GM21528 (cell line): Measurements from ENCODE around the gene CBY2.

Experiments
- ATAC-seq: cut with Tn5 transposase; IDR thresholded peaks from one replicate; pipeline ENCODE4 v1.9.1; 2021; ENCODE audit warnings: mild to moderate bottlenecking, moderate library complexity; ENCODE audit not compliant: unreplicated experiment, low FRiP score

The CBY2 gene

DNA sequence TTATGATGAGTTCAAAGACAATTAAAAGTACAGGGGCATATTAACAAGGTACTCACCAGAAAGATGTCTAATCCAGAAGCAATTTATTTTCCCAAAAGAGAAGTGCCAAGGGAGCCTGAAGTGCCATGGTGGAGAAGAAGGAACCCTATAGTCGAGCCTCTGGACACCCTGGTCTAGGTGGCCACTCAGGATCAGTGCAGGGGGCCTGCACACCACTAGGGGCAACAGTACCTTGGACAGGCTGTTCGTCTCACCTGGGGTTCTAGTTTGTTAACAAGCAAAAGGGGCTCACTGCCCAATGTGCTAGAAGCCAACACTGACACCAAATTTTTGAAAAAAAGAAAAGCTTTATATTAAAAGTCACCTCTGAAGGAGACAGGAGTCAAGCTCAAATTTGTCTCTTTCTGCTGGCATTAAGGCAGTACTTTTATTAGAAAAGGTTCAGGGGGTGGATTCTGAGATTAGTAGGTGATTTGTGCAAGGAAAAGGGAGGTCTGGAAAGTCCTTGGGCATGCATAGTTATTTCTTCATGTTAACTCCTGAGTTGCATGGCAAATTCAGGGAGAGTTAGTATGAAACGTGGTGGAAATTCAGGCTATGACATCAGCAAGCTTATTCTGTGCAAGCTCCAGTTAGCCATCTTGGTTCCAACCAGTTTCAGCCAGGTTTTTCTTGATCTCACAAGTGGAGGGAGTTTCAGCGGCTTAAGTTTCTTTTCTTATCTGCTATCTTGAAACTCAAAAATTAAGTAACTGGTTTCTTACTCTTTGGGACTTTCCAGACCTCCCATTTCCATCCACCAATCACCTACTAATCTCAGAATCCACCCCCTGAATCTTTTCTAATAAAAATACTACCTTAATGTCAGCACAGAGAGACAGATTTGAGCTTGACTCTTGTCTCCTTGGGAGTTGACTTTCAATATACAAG is 884 bp upstream of the CBY2 start:
- ATAC-seq = peak; percentile 71

DNA sequence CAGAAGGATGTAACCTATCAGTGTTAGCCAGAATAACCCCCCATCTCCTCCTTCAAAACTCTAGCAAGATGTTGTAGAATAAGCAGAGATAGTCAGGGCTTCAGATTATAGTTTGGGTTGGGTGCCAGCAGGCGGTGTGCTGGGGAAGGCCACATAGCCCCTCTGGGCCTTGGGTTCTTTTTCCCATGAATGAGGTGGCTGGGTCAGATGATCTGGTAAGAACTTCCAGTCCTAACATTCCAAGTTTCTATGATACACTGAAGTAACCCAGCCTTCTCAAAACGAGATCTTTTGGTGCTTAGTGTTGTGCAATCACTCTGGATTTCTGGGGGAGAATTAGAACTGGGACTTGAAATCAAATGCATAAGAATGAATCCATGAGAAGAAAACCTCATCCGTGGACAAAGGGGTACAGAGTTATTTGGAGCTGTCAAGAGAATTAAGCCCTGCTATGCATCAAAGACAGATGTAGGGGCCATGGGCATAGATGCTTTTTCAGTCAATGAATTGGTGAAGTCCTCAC is 810 bp downstream of the CBY2 start:
- ATAC-seq = no peak

DNA sequence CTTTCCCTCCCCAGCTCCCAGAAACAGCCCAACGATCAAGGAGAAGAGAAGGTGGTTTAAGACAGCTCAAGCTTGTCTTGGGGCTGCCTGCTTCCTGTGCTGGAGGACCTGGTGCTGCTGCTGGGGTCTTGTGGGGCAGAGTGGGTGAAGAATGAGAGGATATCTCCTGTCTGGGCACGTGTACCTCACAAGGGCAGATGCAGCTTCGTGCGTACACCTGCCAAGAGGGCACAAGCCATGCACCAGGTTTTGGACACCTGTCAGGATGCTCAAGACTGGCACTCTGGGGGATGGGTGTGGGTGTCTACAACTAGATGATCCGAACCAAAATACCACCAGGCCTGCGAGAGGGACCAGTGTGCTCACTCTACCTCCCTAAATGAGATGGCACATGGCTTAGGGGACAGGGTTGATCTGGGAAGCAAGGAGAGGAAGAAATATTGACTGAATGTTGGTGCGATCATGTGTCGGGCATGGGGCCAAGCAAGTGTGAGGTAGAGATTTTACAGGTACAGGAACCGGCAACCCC is 2.2 kb downstream of the CBY2 start:
- ATAC-seq = no peak

DNA sequence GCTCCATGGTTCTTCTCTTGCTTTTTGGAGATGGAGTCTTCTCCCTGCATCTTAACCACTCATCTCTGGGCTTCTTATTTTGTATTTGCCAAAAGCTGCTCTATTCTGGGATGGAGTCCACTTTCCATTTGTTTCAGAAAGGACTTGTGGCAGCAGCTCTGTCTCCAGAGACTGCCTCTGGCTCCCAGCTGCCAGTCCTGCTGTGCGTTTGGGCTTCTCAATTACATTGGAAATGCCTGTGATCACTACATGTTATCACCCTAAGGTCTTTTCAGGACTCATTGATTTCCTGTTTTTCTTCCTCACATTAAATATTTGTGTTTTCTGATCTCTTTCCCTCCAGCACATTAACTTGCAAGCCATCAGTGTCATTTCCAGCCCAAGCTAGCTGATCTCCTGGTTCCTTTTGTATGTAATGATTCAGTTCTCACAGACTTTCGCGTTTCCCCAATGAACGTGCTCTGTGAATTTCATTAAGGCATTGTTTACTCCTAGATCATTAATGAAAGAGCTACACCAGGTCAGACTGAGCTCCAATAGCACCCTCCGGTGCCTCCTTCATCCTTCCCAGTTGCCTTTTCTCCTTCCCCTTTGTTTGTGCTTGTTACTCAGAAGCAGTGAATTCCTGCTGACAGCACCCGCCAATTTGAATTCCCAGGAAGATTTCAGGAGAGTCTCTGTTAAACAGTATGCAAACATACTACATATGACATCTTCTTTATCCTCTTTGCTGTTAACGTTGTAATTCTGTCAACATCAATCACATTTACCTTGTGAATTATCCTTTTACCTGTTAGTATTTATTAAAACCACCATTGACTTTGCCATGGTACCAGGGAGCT is 3.0 kb downstream of the CBY2 start:
- no peak for ATAC-seq

DNA sequence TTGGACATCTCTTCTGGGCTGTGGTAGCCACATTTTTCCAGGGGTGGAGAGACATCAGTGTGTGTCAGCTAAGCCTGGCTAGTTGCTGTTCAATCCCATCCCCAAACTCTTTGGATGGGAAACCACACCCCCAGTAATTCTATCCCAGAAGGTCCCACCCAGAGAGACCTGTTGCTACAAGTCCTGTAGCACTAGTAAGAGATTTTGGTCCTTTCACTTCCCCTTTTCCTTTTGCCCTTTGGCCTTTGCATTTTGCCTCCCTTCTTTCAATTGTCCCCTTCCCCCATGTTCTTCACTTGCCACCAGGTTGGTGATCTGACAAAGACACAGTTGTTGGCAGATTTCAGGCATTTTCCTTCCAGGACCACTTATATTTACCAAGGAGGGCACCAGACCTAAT is 3.8 kb downstream of the CBY2 start:
- no peak for ATAC-seq

DNA sequence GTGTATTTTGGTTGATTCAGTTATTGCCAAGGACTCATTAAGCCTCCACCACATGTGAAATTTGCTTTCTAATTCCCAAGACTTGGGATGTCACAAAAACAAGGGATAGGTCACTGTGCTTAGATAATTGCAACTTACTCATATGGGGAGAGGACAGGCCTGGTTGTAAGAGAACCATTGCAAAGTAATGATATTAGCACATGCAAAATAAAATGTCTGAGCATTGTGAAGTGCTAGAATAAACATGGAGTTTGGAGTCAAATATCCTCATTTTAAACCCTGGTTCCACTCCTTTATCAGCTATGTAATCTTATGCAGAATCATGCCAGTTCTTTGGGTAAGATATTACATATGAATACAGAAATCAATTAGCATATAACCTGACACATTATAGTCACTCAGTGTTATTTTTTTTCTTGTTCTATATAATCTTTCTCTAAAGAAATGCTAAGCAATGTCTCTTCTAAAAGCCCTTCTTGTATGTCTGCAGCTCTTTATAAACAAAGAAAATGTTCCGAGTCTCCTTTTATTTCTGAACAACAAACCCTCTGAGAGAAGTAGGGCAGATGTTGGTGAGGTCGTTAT is 5.5 kb downstream of the CBY2 start:
- ATAC-seq = no peak

GRCh38 chr13:45711951-45712350 is 9.8 kb downstream of the CBY2 start:
- ATAC-seq = no peak

- ATAC-seq = no peak
Measured at GRCh38 chr13:45713106-45713690, 11.1 kb downstream of the CBY2 start.

DNA sequence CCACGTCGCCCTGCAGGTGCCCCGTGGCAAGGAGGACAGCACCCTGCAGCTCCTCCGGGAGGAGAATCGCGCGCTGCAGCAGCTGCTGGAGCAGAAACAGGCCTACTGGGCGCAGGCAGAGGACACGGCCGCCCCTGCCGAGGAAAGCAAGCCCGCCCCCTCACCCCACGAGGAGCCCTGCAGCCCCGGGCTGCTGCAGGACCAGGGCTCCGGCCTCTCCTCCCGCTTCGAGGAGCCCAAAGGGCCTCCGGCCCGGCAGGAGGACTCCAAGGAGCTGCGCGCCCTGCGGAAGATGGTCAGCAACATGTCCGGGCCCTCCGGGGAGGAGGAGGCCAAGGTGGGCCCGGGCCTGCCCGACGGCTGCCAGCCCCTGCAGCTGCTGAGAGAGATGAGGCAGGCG is 11.6 kb downstream of the CBY2 start:
- no peak for ATAC-seq

DNA sequence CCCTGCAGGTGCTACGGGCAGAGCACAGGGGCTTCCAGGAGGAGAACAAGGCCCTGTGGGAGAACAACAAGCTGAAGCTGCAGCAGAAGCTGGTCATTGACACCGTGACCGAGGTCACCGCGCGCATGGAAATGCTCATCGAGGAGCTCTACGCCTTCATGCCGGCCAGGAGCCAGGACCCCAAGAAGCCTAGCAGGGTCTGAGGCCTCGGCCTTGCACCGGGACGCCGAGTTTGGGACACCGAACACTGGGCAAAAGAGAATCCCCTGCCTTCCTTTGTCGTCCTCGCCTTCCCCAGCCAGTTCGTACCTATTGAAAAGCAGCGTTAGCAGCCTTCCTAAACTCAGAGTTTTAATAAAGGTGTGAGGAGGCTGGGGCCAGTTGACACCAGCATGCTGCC is 12.1 kb downstream of the CBY2 start:
- no peak for ATAC-seq

GRCh38 chr13:45715351-45715750 is 13.2 kb downstream of the CBY2 start:
- ATAC-seq = no peak

- ATAC-seq = no peak
Measured at GRCh38 chr13:45717349-45717748, 15.2 kb downstream of the CBY2 start.

- ATAC-seq = no peak
Measured at GRCh38 chr13:45718063-45718462, 15.9 kb downstream of the CBY2 start.

- no peak for ATAC-seq
Measured at GRCh38 chr13:45718992-45719391, 16.9 kb downstream of the CBY2 start.

- no peak for ATAC-seq
Measured at GRCh38 chr13:45721203-45721731, 19.1 kb downstream of the CBY2 start.

- no peak for ATAC-seq
Measured at GRCh38 chr13:45723798-45724197, 21.7 kb downstream of the CBY2 start.

DNA sequence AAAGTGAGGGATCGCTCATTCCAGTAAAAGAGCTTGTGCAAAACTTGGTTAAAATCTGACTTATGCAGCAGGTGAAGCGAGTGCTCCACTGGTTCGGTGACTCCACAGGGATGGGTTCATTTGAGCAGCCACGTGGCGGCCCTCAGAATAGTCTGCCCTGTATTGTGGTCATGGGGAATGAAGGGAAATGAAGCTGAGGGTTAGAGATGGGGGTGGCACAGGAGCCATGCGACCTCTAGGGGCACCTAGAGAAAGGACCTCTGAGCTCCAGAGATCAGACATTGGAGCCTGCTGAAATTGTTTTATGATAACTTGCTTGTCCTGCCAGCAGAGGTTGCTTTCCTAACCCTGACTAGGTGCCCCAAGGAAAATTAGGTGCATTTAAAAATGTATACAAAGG is 26.6 kb downstream of the CBY2 start:
- ATAC-seq = no peak

DNA sequence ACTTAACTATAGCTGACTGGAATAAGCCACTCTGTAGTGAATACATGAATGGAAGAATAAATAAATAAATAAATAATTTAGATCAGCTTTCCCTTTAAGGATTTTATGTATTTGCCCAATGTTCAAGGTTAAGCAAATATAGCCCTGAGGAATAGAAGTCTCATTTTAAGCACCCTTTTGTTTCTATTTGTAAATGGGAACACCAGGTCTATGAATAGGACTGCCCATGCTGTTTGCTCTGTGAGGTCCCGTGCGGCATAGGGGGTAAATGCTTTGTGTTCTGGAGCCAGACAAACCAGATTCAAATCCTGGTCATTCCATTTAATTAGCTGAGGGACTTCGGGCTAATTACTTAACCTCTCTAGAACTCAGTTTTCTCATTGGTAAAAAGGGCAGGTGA is 29.3 kb downstream of the CBY2 start:
- ATAC-seq = no peak

GRCh38 chr13:45732916-45733315 is 30.8 kb downstream of the CBY2 start:
- ATAC-seq = no peak

- ATAC-seq = no peak
Measured at GRCh38 chr13:45733361-45733760, 31.2 kb downstream of the CBY2 start.
